ENCODE data around the gene MCCD1.

- no peak for TF ChIP-seq POLR2AphosphoS5 (IDR thresholded peaks at IDR 0.05)
- no peak for TF ChIP-seq POLR2A (IDR thresholded peaks at IDR 0.05)
- no peak for TF ChIP-seq CTCF (IDR thresholded peaks at IDR 0.05)
These were observed 5.8 kb downstream of the MCCD1 start for GRCh38 chr6:31534521-31535040.
